HG02798 (cell line): Measurements from ENCODE around the gene TAGLN.
"Not testable (repeated sequence)": the region's sequence is repeated elsewhere in the genome, so short reads cannot be mapped to it uniquely, and the experiment has no call there.

ENCODE experiments used
- ATAC-seq: cut with Tn5 transposase; IDR thresholded peaks from one replicate; pipeline ENCODE4 v1.9.1; 2021; ENCODE audit warnings: mild to moderate bottlenecking; ENCODE audit not compliant: unreplicated experiment, poor library complexity

Gene TAGLN

GRCh38 chr11:117195258-117195657, 3.9 kb upstream of the TAGLN start:
- ATAC-seq, result no peak

GRCh38 chr11:117195761-117196160, 3.4 kb upstream of the TAGLN start:
- ATAC-seq, result no peak

GRCh38 chr11:117197006-117197405, 2.2 kb upstream of the TAGLN start:
- no peak for ATAC-seq

DNA sequence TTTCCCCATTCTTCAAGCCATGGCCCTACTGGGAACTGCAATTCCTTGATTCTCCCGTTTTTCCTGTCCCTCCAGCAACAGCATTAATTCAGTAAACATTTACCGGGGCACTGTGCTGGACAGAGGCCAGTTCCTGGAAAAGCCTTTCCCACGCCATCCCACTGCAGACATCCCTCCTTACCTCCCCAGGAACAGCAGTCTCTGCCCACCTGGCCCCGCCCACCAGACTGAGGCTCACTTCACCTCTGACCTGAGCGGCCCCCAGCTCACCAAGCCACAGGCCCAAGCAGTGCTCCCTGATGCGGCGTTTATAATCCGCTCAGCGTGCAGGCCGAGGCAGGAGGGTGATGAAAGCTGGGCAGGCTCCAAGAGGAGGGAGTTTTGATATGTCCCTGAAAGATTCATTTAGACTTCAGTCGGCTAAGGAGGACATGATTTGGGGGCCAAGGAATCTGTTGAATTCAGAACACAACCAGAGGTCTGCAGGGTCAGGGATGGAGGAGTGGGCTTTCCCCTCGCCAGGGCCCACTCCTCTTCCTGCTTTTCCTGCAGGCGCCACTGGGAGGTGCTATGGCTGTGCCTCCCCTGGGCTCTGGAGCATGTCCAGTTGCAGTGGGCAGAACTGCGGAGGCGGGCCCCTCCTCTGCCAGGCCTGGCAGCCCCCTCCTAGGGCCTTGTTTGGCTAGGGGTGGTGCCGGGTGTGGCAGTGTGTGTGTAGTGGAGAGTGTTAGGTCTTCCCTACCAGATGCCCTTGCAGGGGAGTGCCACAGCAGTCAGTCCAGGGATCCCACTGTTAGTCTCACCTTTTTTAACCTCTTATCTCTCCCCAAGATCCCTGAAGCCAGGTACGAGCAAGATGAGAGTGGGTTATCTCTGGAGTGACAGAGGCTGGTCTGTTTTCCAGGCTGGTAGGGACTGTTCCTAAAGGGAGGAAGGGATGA, 1.4 kb upstream of the TAGLN start:
- no peak for ATAC-seq

GRCh38 chr11:117198613-117199012, 557 bp upstream of the TAGLN start:
- ATAC-seq, result no peak

- no peak for ATAC-seq
Measured at GRCh38 chr11:117199916-117200812, 994 bp downstream of the TAGLN start.

- no peak for ATAC-seq
Measured at GRCh38 chr11:117200813-117201657, 1.9 kb downstream of the TAGLN start.

DNA sequence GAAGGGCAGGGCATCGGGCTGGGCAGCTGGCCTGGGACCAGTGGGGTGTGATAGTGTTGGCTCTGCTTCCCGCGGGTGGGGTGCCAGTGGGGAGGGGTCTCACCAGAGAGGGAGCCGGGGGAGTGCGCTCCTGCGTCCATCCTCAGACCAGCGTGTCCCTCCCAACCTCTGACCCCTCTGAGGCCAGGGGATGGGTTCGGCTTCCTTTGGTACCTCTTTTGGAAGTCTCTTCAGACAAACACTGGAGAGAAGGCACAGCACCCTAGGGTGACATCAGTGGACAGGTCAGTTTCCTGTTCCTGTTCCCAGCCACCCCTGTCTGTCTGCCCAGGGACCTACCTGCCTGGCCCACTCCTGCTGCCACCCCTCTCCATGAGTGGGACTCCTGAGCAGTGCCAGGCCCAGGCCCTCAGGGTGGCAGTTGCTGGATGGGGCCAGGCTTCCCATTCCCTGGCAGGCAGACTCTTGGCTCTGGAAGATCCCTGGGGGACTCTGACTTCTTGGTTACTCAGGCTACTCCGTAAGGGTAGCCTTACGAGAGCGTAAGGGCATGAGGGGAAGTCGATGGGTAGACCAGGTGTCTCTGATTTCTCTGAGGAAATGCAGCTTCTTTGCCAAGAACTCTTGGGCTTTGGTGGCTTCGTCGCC, 2.6 kb downstream of the TAGLN start:
- ATAC-seq, result no peak

DNA sequence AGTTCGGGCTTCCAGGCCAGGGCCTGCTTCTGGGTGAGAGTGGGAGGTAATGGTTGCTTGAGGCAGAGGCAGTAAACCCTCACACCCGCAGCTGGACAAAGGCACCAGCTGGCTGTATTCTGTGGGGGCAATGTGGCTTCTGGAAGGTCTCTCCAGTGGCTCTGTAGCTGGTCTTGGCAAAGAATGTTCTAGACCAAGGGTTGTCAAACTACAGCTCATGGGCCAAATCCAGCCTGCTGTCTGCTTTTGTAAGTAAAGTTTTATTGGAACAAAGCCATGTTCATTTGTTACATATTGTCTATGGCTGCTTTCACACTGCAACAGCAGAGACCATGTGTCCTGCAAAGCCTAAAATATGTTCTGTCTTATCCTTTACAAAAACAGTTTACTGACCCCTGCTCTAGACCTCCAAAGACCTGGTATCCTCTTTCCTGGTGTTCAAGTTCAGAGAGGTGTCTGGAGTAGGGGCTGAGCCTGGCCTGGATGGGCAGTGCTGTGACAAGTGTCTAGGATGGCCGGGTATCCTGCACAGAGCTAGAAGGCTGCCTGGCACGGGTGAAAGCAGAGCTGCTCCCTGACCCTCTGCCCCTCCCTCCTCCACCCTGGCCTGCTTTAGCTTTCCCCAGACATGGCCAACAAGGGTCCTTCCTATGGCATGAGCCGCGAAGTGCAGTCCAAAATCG, 3.4 kb downstream of the TAGLN start:
- no peak for ATAC-seq

GRCh38 chr11:117203069-117203407, 3.9 kb downstream of the TAGLN start:
- no peak for ATAC-seq

DNA sequence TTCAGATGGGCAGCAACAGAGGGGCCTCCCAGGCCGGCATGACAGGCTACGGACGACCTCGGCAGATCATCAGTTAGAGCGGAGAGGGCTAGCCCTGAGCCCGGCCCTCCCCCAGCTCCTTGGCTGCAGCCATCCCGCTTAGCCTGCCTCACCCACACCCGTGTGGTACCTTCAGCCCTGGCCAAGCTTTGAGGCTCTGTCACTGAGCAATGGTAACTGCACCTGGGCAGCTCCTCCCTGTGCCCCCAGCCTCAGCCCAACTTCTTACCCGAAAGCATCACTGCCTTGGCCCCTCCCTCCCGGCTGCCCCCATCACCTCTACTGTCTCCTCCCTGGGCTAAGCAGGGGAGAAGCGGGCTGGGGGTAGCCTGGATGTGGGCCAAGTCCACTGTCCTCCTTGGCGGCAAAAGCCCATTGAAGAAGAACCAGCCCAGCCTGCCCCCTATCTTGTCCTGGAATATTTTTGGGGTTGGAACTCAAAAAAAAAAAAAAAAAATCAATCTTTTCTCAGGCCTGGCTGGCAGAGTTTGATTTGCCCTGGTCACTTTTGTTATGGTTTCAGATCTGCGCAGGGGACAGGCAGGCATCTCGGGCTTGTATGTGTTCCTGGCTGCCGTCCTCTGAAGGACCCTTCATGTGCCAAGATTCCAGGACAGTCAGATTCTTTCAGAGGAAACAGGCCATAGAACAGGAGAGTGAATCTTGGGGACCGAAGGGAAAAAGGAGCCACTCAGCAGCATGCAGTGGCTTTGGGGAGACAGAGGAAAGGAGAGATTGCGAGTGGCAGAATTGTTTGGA, 5.3 kb downstream of the TAGLN start:
- ATAC-seq, result no peak

DNA sequence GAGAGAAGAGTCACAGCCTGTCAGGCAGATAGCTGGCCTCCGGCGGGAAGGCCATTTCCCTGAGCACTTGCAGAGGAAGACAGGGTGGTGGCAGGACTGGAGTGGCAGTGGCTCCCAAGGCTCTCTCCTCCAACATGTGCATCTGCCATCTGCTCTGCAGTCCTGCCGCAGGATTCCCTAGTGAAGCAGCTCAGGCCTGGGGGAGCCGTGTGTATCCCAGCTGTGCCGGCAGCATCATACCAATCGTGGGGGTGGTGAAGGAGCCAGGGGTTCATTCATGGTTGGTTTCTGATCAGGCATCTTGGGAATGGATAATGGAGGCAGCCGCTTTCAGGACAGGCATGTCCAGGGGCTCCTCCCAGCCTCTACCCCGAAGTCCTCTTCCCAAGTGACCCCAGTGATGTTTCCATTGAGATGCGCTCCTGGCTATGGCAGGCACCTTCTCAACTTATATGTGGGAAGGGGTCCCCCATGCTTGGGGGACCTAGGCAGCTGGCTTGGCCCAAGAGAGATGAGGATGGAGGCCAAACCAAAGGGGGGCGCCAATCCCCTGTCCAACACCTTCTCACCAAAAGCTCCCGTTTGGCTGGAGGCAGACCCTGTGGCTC, 6.1 kb downstream of the TAGLN start:
- ATAC-seq, result no peak

GRCh38 chr11:117206111-117206510, 6.9 kb downstream of the TAGLN start:
- not testable (repeated sequence) for ATAC-seq

DNA sequence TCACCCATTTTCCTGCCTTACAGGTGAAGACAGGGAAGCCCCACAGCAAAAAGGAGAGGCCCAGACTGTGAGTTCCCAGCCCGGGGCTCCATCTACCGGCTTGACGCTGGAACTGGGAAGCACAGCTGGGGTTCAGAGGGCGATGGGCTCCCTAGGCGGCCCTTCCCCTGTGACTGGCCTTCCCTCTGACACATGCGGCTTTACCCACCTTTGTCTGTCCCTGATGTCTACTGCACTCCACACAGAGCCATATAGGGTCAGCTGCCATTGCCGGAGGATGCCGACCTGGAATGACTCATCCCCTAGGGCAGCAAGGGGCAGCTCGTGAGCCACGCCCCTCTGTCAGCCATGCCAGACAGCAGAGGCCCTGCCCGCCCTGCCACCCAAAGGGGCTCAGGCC, 7.7 kb downstream of the TAGLN start:
- ATAC-seq, result not testable (repeated sequence)

GRCh38 chr11:117207481-117207880, 8.3 kb downstream of the TAGLN start:
- not testable (repeated sequence) for ATAC-seq

DNA sequence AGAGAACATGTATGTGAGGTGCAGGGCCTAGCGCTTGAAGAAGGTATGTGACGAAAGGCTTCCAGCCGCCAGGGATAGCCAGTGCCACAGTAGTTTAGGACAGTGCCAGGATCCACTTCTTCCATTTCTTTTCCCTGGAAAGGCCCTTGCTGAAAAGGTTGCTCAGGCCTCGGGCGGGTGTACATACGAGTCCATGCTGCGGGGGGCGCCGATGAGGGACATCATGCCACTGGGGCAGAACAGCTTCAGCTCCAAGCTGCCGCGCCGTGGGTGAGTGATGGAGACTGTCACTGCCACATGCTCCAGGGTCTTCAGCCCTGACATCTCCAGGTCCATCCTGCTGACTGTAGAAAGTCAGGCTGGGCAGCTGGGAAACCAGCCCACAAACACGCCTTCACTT, 9.5 kb downstream of the TAGLN start:
- not testable (repeated sequence) for ATAC-seq

GRCh38 chr11:117209351-117210125, 10.4 kb downstream of the TAGLN start:
- ATAC-seq, result not testable (repeated sequence)
